CD4-positive, alpha-beta T cell treated with Interleukin-21 for 1 hour (primary cell): ENCODE measurements around the gene ZNF177.
A peak's percentile ranks its signal among the peaks of the same experiment; 100 is the strongest.
"Not testable (repeated sequence)": the region's sequence is repeated elsewhere in the genome, so short reads cannot be mapped to it uniquely, and the experiment has no call there.

Experiments
- DNase-seq: peaks from one replicate; pipeline ENCODE4 v3.0.0-alpha.2; 2020

Gene ZNF177

GRCh38 chr19:9362905-9363304, at the start of gene ZNF177:
Gene ZNF177 (plus strand): TSS chr19:9363013. CDS start chr19:9378312, 15,299 bp downstream.
- no peak for DNase-seq

- DNase-seq, result no peak
Measured at GRCh38 chr19:9313756-9314155, 49.1 kb upstream of the ZNF177 start.

GRCh38 chr19:9321338-9321737, 41.5 kb upstream of the ZNF177 start:
- DNase-seq, result no peak

- DNase-seq, result not testable (repeated sequence)
Measured at GRCh38 chr19:9321756-9322155, 41.1 kb upstream of the ZNF177 start.

GRCh38 chr19:9322201-9322600, 40.6 kb upstream of the ZNF177 start:
- DNase-seq, result not testable (repeated sequence)

DNA sequence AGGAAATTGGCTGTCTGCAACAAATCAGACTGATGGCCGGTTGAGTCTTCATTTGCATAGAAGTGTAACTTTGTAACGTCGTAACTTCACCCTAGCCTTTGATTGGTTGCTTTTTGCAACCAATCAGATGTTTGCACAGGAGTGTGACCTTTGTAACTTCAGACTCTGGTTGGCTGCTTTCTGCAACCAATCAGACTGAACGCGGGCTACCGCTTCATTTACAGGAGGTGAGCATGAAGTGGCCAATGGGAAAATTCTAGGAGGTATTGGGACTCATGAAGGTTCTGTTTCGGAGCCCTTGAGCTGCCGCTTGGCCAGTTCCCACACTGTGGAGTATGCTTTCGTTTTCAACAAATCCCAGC, 39.3 kb upstream of the ZNF177 start:
- DNase-seq, result peak; percentile 79

DNA sequence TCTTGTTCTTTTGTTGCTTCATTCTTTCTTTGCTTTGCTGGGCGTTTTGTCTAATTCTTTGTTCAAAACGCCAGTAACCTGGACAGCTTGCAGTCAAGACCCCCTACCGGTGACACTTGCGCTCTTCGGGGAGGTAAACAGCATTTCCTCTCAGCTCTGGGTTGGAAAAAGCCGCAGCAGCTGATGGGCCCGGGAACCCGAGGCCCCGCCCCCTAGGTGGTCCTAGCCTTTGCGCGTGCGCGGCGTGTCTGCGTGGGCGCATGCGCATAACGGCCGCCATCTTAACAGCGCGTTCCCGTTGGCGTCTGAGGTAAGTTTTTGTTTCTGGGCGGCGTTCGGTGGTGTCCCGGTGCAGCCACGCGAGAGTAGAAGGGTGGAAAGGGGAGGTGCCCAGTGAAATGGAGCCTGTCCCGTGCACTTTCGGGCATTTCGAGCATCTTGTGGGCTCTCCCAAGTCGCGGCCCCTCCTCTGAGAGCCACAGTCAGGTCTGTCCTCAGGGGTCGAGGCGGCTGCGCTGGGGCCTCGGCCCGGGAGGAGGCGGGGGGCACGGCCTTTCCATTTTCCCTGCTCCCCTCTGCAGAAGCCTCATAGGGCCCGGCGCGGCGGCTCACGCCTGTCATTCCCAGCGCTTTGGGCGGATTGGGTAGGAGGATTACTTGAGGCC, 38.8 kb upstream of the ZNF177 start, which contains the start of gene ZNF559:
Gene ZNF559 (plus strand): TSS at position 261 of the 665 bp plus-strand sequence. CDS start 14,371 bp downstream, outside the sequence.
- DNase-seq, result peak; percentile 97

- no peak for DNase-seq
Measured at GRCh38 chr19:9324584-9324962, 38.2 kb upstream of the ZNF177 start.

DNA sequence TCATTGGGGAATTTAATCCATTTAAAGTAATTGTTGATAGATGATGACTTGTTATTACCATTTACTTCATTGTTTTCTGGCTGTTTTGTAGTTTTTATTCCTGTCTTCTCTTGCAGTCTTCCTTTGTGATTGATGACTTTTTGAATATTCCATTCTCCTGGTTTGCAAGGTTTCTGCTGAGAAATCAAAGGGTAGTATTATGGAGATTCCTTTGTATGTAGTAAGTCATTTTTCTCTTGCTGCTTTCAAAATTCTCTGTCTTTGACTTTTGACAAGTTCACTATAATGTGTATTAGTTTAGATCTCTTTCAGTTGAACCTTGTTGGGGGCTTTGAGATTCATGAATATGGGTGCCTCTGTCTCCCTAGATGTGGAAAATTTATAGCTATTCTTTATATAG, 32.8 kb upstream of the ZNF177 start:
- DNase-seq, result no peak

DNA sequence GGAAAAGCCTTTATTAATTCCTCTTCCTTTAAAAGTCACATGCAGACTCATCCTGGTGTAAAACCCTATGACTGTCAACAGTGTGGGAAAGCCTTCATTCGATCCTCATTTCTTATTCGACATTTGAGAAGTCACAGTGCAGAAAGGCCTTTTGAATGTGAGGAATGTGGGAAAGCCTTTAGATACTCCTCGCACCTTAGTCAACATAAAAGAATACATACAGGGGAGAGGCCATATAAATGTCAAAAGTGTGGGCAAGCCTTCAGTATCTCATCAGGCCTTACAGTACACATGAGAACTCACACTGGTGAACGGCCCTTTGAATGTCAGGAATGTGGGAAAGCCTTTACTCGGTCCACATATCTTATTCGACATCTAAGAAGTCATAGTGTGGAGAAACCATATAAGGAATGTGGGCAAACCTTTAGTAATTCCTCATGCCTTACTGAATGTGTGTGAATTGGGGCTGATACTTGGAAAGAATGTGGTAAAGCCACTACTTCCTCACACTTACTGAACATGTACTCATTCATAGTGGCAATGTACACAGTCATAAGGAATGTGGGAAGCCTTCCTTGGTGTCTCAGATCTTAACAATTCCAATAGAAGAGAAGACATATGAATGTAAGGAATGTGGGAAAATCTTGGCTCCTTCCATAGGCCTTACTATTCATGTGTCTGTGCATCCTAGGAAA, 20.1 kb upstream of the ZNF177 start:
- DNase-seq, result no peak

DNA sequence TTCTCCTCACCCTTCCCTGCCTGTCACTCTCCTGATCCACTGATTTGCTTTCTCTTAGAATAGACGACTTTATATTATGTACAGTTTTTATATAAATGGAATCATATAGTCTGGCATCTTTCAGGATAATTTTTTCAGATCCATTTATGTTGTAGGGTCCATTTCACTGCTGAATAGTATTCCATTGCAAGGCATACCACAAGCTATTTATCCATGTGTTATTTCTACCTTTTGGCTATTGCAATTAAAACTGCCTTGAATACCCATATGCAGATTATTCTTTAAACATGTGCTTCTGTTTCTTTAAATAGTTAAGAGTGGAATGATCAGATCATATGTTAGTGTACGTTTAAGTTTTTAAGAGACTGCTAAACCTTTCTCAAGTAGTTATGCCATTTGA, 17.8 kb upstream of the ZNF177 start:
- no peak for DNase-seq

DNA sequence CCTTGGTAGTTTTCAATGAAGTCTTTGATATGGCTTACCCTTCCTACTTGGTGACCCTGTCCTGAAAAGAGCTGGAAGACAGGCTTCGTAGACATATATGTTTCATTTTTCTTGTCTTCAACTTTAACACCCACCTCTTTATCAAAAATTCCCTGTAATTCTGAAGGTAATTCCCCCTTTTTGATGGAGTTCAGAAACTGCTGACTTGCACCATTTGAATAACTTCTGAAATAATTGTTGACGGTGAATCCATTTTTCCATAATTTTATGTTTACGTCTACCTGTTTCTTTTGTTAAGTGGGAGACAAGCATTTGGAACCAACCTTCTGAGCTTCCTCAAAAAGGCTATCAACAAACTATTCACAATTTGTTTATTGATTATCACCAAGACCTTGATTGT, 14.6 kb upstream of the ZNF177 start:
- no peak for DNase-seq

- no peak for DNase-seq
Measured at GRCh38 chr19:9348671-9349070, 14.1 kb upstream of the ZNF177 start.

DNA sequence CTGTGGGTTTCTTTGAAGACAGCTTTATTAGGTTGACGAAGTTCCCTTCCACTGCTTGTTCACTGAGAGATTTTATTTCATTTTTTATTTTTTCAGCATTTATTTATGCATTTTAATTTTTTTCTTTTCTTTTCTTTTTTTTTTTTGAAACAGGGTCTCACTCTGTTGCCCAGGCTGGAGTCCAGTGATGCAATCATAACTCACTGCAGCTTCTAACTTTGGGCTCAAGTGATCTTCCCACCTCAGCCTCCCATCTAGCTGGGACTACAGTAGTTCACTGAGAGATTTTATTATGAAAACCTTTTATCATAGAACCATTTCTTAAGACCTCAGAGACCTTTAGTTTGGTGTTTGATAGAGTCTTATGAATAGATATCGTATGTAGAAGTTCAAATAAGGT, 10.3 kb upstream of the ZNF177 start:
- no peak for DNase-seq

DNA sequence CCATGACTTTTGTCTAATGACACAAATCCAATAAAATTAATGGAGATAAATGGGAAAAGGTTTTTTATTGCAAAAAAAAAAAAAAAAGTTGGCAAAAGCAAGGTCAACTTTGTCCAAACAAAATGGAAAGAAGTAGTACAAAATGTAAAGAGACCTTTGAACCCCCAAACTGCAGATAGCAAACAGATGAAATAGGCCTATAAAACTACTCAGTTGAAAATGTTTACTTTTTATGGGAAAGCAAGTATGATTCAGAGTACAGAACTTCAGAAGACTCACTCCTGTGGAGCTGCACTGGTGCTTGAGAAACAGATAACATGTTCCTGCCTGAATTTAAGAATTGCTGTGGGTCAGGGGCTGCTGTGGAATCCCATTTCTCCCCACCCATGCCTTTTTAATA, 9.8 kb upstream of the ZNF177 start:
- DNase-seq, result no peak

DNA sequence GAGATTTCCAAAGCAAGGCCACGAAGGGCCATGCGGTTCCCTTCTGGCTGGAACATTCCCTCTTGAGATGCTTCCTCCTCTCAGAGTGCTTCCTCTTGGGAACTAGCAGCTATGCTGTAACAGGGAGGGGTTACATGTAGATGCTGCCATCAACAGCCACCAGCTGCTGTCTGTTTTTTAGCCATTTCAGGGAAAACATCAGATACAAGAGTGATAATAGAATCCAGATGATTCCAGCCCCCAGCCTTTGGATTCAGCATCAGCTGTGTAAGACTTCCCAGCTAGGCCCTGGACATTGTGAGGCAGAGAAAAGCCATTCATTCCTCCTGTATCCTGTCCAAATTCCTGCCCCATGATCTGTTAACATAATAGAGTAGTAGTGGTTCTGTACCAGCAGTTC, 8.2 kb upstream of the ZNF177 start:
- DNase-seq, result no peak

DNA sequence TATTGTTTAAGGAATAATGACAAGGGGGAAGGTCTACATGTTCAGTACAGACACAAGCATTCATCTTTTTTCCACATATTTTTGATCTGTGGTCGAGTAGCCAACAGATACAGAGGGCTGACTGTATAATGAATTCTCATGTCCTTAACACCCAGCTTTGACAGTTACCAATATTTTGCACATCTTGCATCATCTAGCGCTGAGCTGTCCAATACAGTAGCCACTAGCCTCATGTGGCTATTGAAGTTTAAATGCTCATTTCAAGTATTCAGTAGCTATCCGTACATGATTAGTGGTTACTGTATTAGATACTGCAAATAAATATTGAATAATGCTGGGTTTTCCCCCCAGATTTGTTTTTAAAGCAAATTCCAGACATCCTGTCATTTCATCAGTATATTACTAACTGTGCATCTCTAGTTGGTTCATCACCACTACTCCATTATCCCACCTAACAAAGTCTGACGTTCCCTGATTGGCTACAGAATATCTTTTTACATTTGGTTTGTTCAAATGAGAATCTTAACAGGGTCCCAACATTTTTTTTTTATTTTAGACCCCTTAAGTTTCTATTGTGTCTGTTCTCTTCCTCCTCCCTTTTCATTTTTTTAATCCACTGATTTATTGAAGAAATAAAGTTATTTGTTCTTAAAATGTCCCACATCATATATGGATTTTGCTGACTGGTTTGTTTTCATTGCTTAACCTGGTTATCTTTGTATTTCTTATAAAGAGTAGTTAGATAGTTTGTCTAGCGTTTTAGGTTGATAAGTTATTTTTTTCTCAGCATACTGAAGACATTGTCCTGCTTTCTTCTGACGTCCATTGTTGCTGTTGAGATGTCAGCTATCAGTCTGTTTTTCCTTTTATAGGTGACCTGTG, 8.2 kb downstream of the ZNF177 start:
- DNase-seq, result no peak

GRCh38 chr19:9381361-9381785, 18.6 kb downstream of the ZNF177 start:
- DNase-seq, result no peak

DNA sequence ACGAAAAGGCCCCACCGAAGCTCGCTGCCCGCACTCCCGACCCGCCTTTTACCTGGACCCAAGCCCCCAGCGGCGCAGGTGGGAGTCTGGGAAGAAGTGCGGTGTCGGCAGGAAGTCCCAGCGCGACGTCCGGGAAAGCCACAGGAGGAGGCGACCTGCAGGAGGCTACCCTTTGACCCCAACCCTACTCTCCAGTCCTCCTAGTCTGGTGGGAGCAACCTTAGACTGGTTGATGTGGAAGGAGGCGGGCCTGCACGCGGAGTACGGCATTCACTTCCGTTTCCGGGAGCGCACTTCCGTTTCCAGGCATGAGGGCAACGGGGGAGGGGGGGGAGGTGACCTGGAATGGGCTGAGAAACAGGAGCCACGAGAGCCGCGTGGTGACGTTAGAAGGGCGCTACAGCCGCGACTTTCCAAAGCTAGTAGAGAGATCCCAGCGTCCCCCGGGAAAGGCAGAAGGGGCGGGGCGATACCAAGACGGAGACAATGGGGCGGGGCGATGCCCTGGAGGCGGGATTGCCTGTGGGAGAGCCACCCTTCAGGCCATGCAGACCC, 44.1 kb downstream of the ZNF177 start:
- peak; percentile 41 for DNase-seq

GRCh38 chr19:9407827-9408226, 45.0 kb downstream of the ZNF177 start:
- no peak for DNase-seq

DNA sequence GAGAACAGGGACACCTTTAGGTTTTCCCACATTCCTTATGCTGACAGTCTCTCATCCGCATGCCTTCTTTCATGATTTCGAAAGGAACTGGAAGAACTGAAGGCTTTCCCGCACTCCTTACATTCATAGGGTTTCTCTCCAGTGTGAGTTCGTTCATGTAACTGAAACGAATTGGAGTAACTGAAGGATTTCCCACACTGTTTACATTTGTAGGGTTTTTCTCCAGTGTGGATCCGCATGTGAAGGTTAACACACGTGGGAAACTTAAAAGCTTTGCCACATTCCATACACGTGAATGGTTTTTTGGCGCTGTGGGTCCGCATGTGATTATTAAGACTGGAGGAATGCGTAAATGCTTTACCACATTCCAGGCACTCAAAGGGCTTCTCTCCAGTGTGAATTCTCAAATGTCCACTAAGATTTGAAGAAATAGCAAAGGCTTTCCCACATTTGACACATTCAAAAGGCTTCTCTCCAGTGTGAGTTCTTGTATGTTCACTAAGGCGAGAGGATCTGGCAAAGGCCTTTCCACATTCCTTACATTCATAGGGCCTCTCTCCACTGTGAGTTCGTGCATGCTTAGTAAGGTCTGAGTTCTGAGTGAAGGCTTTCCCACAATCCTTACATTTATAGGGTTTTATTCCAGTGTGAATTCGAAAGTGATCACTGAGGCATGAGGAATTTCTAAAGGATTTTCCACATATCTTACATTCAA, 50.6 kb downstream of the ZNF177 start:
- DNase-seq, result no peak

- DNase-seq, result no peak
Measured at GRCh38 chr19:9427941-9428340, 65.1 kb downstream of the ZNF177 start.

DNA sequence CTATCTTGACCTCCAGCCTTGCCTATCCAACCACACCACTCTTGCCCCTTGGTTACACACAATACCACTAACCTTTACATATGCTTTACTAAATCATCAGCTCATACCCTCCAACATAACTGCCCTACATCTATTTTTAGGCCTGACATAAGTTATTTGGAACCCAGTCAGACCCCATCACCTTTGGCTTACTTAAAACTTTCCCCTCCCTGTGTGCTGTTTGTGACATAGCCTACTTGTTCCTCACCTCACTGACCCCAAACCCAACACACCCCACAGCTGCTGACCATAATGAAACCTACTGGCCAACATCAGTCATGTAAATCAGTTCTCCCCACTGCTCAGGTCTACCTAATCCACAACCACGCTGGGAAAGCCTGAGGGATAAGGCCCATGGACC, 67.6 kb downstream of the ZNF177 start:
- no peak for DNase-seq
